CD14-positive monocyte (primary cell): ENCODE measurements around the gene GRM3. TPM values are rescaled to one million over a fixed set of nuclear protein-coding genes. Genes with fewer than 3 reads are reported as not detected.

ENCODE experiments used
- DNase-seq, 3 donors: peaks; one replicate each; pipeline ENCODE4 v3.0.0-alpha.2; 2011 to 2022
- H2AFZ ChIP-seq: 2 replicates; pipeline ENCODE4 v1.6.0; 2012; ENCODE audit warnings: mild to moderate bottlenecking, low read depth, low read length, inconsistent platforms; ENCODE audit not compliant: insufficient read depth, poor library complexity, severe bottlenecking
- H3K27ac ChIP-seq, 2 donors: 1 replicate in 1 of 2; 2 replicates in 1 of 2; pipeline ENCODE4 v1.5.1; 2012 to 2013; ENCODE audit warnings: low read length in 2 of 2, control low read depth in 1 of 2, inconsistent platforms in 1 of 2, low read depth in 1 of 2, mild to moderate bottlenecking in 1 of 2
- H3K27me3 ChIP-seq, 2 donors: one replicate each; pipeline versions ENCODE4 v1.6.0 to v1.6.1; 2011 to 2013; ENCODE audit warnings: low read length in 2 of 2; ENCODE audit not compliant: control insufficient read depth in 2 of 2, insufficient read depth in 2 of 2
- H3K36me3 ChIP-seq, 2 donors: replicated peaks in 1 of 2; 1 replicate in 1 of 2; 2 replicates in 1 of 2; pipeline versions ENCODE4 v1.5.1 to v1.6.1; 2012 to 2013; ENCODE audit warnings: low read length in 2 of 2, control low read depth in 1 of 2, inconsistent platforms in 1 of 2, mild to moderate bottlenecking in 1 of 2; ENCODE audit not compliant: insufficient read depth in 2 of 2, control insufficient read depth in 1 of 2
- H3K4me1 ChIP-seq, 2 donors: 1 replicate in 1 of 2; 2 replicates in 1 of 2; pipeline versions ENCODE4 v1.5.1 to v1.6.1; 2012 to 2013; ENCODE audit warnings: low read length in 2 of 2, control low read depth in 1 of 2, inconsistent platforms in 1 of 2, mild to moderate bottlenecking in 1 of 2, moderate library complexity in 1 of 2; ENCODE audit not compliant: insufficient read depth in 2 of 2, control insufficient read depth in 1 of 2
- H3K4me2 ChIP-seq: replicated peaks from 2 replicates; pipeline ENCODE3; 2012; ENCODE audit warnings: low read length, moderate library complexity, mild to moderate bottlenecking; ENCODE audit not compliant: poor library complexity, severe bottlenecking; ENCODE audit errors: extremely low read depth
- H3K4me3 ChIP-seq, 3 experiments: fragments of 200-600 bp in 1 of 3; sonication (generic) in 1 of 3; replicated peaks in 1 of 3; 1 replicate in 2 of 3; 2 replicates in 1 of 3; pipeline ENCODE4 v1.5.1; 2011 to 2013; ENCODE audit warnings: low read length in 3 of 3, mild to moderate bottlenecking in 3 of 3, control low read depth in 2 of 3, low read depth in 2 of 3, inconsistent platforms in 1 of 3, moderate library complexity in 1 of 3
- H3K79me2 ChIP-seq: 2 replicates; pipeline ENCODE4 v1.6.0; 2012; ENCODE audit warnings: mild to moderate bottlenecking, control low read depth, inconsistent platforms, low read length, moderate library complexity; ENCODE audit not compliant: insufficient read depth
- H3K9ac ChIP-seq: 2 replicates; pipeline ENCODE4 v1.6.0; 2017; ENCODE audit warnings: low read length, mild to moderate bottlenecking; ENCODE audit not compliant: insufficient read depth, poor library complexity, severe bottlenecking
- H3K9me3 ChIP-seq, 2 donors: replicated peaks in 1 of 2; 1 replicate in 1 of 2; 2 replicates in 1 of 2; pipeline versions ENCODE4 v1.5.1 to v1.6.1; 2012 to 2013; ENCODE audit warnings: low read length in 2 of 2, control low read depth in 1 of 2; ENCODE audit not compliant: control insufficient read depth in 1 of 2, insufficient read depth in 1 of 2
- H4K20me1 ChIP-seq: 2 replicates; pipeline ENCODE4 v1.6.0; 2012; ENCODE audit warnings: mild to moderate bottlenecking, low read length, control low read depth, moderate library complexity; ENCODE audit not compliant: insufficient read depth
- H3K27ac Mint-ChIP-seq, 7 donors: one replicate each; pipeline ENCODE4 v1.8.0; 2020; ENCODE audit warnings: mild to moderate bottlenecking in 7 of 7, mixed read lengths in 7 of 7, moderate library complexity in 6 of 7, inconsistent platforms in 2 of 7
- H3K27me3 Mint-ChIP-seq, 3 donors: one replicate each; pipeline ENCODE4 v1.8.0; 2021 to 2022; ENCODE audit warnings: low read depth in 3 of 3, mild to moderate bottlenecking in 3 of 3, mixed read lengths in 3 of 3, moderate library complexity in 3 of 3, inconsistent platforms in 1 of 3
- H3K36me3 Mint-ChIP-seq, 2 donors: one replicate each; pipeline ENCODE4 v1.8.0; 2020; ENCODE audit warnings: mixed read lengths in 2 of 2, inconsistent platforms in 1 of 2, mild to moderate bottlenecking in 1 of 2
- H3K4me1 Mint-ChIP-seq: one replicate; pipeline ENCODE4 v1.8.0; 2020; ENCODE audit warnings: mild to moderate bottlenecking, mixed read lengths
- H3K4me3 Mint-ChIP-seq, 2 donors: one replicate each; pipeline ENCODE4 v1.8.0; 2020; ENCODE audit warnings: mild to moderate bottlenecking in 2 of 2, mixed read lengths in 2 of 2, moderate library complexity in 1 of 2
- H3K9me3 Mint-ChIP-seq, 7 donors: one replicate each; pipeline ENCODE4 v1.8.0; 2020 to 2022; ENCODE audit warnings: mixed read lengths in 7 of 7, mild to moderate bottlenecking in 6 of 7, moderate library complexity in 6 of 7, inconsistent platforms in 2 of 7
- CTCF ChIP-seq: fragments of 200-600 bp; IDR thresholded peaks from one replicate; pipeline ENCODE4 v1.8.0; 2022; ENCODE audit warnings: antibody characterized with exemption, mild to moderate bottlenecking
- WGBS: methylation state at CpG from one replicate; pipeline ENCODE4 v1.1.5; 2013; ENCODE audit warnings: missing lambda C conversion rate; ENCODE audit not compliant: insufficient coverage; 5-methylcytosine and 5-hydroxymethylcytosine counted together
- intact Hi-C, 2 donors: fragments of 100-400 bp; cut with micrococcal nuclease; formaldehyde crosslinking; loops; one replicate each; pipeline versions ENCODE4 v1.15.0 to v1.15.1; 2023
- polyA plus RNA-seq, 3 donors: library from polyadenylated mRNA; depleted of rRNA in 1 of 3; unstranded in 2 of 3; stranded (reverse) in 1 of 3; fragments of 300-500 nt in 2 of 3; fragments of >200 nt in 1 of 3; fragmentation: Illumina TruSeq in 2 of 3; gene quantifications; 1 replicate in 2 of 3; 2 replicates in 1 of 3; pipeline ENCODE4 v1.2.3, GENCODE V29; 2012 to 2021

The GRM3 gene
- polyA plus RNA-seq, 3 donors = not detected

DNA sequence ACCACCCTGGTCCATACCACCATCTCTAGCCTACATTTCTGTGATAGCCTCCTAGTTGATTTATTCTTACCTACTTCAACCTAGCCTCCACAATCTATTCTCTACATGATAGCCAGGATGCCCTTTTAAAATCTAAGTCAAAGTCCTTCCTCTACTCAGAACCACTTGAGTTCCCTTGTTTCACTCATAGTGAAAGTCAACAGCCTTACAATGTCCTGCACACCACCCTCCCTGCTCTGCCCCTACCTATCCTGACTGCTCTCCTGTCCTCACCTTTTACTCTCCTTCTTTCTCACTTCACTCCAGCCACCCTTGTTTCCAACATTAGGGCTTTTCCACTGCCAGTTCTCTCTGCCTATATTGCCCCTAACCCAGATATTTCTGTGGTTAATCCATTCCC, 146.7 kb downstream of the GRM3 start:
- no peaks in the 10 kb centered on the region for H3K36me3 Mint-ChIP-seq
- intact Hi-C loops = no loop called here

DNA sequence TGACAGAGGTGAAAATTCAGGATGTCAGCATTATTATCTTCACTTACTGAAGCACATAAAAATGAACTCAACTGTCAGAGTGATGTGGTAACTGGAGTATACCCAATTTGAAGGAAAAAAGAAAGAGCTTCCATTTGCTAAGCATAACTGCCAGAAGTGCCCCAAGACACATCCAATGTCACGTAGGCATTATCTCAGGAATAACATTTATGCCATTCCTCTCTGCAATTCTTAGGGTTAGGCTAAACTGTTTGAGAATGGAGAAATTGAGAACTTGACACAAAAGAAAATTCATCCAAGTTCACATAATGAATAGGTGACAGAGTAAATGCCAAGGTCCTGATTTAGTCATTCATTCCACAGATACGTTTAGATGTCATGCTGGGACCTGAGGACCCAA, 148.6 kb downstream of the GRM3 start:
- Histone ChIP-seq H3K9me3 (no peaks in the 10 kb centered on the region), H3K4me2 (no peak overlapping the region), H3K9ac (no peak overlapping the region), H3K4me3 (no peak overlapping the region), H3K4me1 (no peaks in the 10 kb centered on the region), H3K27me3 (no peaks in the 10 kb centered on the region), H3K27ac (no peak overlapping the region), H3K79me2 (no peaks in the 10 kb centered on the region), H2AFZ (no peak overlapping the region), H4K20me1 (no peaks in the 10 kb centered on the region), H3K36me3 (no peaks in the 10 kb centered on the region)
- H3K27ac Mint-ChIP-seq = no peak overlapping the region
- H3K4me1 Mint-ChIP-seq = no peaks in the 10 kb centered on the region
- H3K27me3 Mint-ChIP-seq = no peaks in the 10 kb centered on the region
- no peak for TF ChIP-seq CTCF
- H3K4me3 Mint-ChIP-seq = no peak overlapping the region
- no CpG with 5 or more reads among the region's 2 CpGs for WGBS
- intact Hi-C loops = no loop called here
- H3K9me3 Mint-ChIP-seq = peaks cover 0 to 5% (median 1%) of the 10 kb centered on the region in 7 donors
- H3K36me3 Mint-ChIP-seq = no peaks in the 10 kb centered on the region
- DNase-seq = no peak

More for the DNA sequence above, 146.7 kb downstream of the GRM3 start:
- H3K79me2 ChIP-seq = no peaks in the 10 kb centered on the region
- H2AFZ ChIP-seq = no peak overlapping the region
- H3K36me3 ChIP-seq = no peaks in the 10 kb centered on the region
- H3K4me3 ChIP-seq = no peak overlapping the region
- no peak for TF ChIP-seq CTCF
- Mint-ChIP-seq H3K4me1 (no peaks in the 10 kb centered on the region), H3K9me3 (peaks cover 0 to 7% (median 5%) of the 10 kb centered on the region in 7 donors), H3K27me3 (peaks cover 0 to 2% (median 0%) of the 10 kb centered on the region in 3 donors), H3K4me3 (no peak overlapping the region), H3K27ac (no peak overlapping the region)
- DNase-seq = no peak
- H3K4me2 ChIP-seq = no peak overlapping the region
- H4K20me1 ChIP-seq = no peaks in the 10 kb centered on the region
- H3K4me1 ChIP-seq = peaks cover 0 to 3% of the 10 kb centered on the region in 2 donors
- H3K27ac ChIP-seq = no peak overlapping the region
- H3K9me3 ChIP-seq = no peaks in the 10 kb centered on the region
- no peaks in the 10 kb centered on the region for H3K27me3 ChIP-seq
- H3K9ac ChIP-seq = no peak overlapping the region
